Transverse colon (tissue), 4 donors: Measurements from ENCODE around the gene GTF2F2. TPM values are rescaled to one million over a fixed set of nuclear protein-coding genes. Genes with fewer than 3 reads are reported as not detected.

Experiments
- DNase-seq: peaks from one replicate; pipeline ENCODE4 v3.0.0-alpha.2; 2019
- H3K27ac ChIP-seq, 4 donors: fragments of 200-600 bp; sonication (generic); 2 replicates each; pipeline ENCODE4 v1.5.1; 2016 to 2018; ENCODE audit warnings: inconsistent platforms in 4 of 4
- H3K27me3 ChIP-seq: fragments of 200-600 bp; sonication (generic); 2 replicates; pipeline ENCODE4 v1.5.1; 2017; ENCODE audit warnings: inconsistent platforms
- H3K36me3 ChIP-seq, 4 donors: fragments of 200-600 bp; sonication (generic); 2 replicates each; pipeline ENCODE4 v1.5.1; 2017 to 2019; ENCODE audit warnings: inconsistent platforms in 4 of 4
- H3K4me1 ChIP-seq, 4 donors: fragments of 200-600 bp; sonication (generic); 2 replicates each; pipeline ENCODE4 v1.5.1; 2017 to 2020; ENCODE audit warnings: inconsistent platforms in 4 of 4
- H3K4me3 ChIP-seq, 4 donors: fragments of 200-600 bp; sonication (generic); 1 replicate in 1 of 4; 2 replicates in 3 of 4; pipeline versions ENCODE4 v1.5.1 to v1.6.1; 2017 to 2019; ENCODE audit warnings: inconsistent platforms in 4 of 4
- H3K9me3 ChIP-seq, 2 donors: fragments of 200-600 bp; sonication (generic); 2 replicates each; pipeline ENCODE4 v1.5.1; 2017 to 2019; ENCODE audit warnings: inconsistent platforms in 2 of 2
- EP300 ChIP-seq: sonication (generic); formaldehyde crosslinking; IDR thresholded peaks from one replicate; pipeline ENCODE4 v1.6.1; 2017; ENCODE audit warnings: antibody characterized with exemption, low read depth
- POLR2A ChIP-seq: fragments of 450-650 bp; IDR thresholded peaks from one replicate; pipeline ENCODE4 v1.6.1; 2016; ENCODE audit warnings: antibody characterized with exemption, mild to moderate bottlenecking, moderate library complexity
- POLR2AphosphoS5 ChIP-seq, 3 donors: sonication (generic); formaldehyde crosslinking; IDR thresholded peaks; one replicate each; pipeline ENCODE4 v1.6.1; 2016; ENCODE audit warnings: antibody characterized with exemption in 3 of 3
- WGBS, 2 donors: methylation state at CpG; one replicate each; pipeline ENCODE4 v1.1.5; 2018; ENCODE audit warnings: low coverage in 1 of 2; 5-methylcytosine and 5-hydroxymethylcytosine counted together
- in situ Hi-C, 4 donors: fragments of 200-750 bp; cut with MboI; loops; one replicate each; pipeline versions ENCODE4 v1.15.0 to v1.15.1; 2017; ENCODE audit warnings: low sequenced_read_pairs in 3 of 4, low pct_ligation_motif_present in 1 of 4, low pct_unique_long_range_greater_than_20kb in 1 of 4
- intact Hi-C: fragments of 100-400 bp; cut with DNase I; formaldehyde crosslinking; loops from one replicate; pipeline ENCODE4 v1.15.1; 2023; ENCODE audit warnings: low total_unique reads
- total RNA-seq, 4 donors: library from RNA; depleted of rRNA; stranded (reverse); fragments of >200 nt; gene quantifications; one replicate each; pipeline ENCODE4 v1.1.0, GENCODE V29; 2016
- TF ChIP-seq, protein P1 (sequence below), 5 experiments: fragments of 200-600 bp in 3 of 5; fragments of 450-650 bp in 2 of 5; sonication (generic) in 3 of 5; IDR thresholded peaks; 1 replicate in 2 of 5; 2 replicates in 3 of 5; pipeline ENCODE4 v1.5.1; 2016 to 2017; ENCODE audit warnings: antibody characterized with exemption in 5 of 5, inconsistent platforms in 3 of 5, mild to moderate bottlenecking in 2 of 5, moderate library complexity in 1 of 5

Gene GTF2F2
- total RNA-seq, 4 donors from 2014 or later = 6.8 to 23.8 (median 13.5) TPM

DNA sequence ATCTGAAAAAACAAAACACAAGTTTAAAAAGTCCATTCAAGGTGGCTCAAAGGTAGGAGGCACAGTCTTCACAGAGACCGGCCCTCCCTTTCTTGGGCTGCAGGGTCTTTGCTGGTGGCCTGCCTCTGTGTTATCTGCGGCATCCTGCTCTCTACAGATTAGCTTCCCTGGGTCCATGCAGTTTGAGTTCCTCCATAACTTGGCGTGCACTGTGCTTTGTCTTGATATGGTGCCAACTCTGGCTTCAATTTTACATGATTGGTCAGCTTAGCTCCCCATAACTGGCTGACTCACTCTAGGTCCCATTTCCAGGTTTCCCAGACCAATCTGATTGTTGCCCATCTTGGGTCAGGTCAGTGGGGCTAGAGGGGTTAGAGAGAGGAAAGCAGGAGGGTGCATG lies 178.9 kb downstream of the GTF2F2 start:
- intact Hi-C loops = no loop called here
- in situ Hi-C loops = no loop called here
- no peak for DNase-seq
- TF ChIP-seq, protein P1, sequence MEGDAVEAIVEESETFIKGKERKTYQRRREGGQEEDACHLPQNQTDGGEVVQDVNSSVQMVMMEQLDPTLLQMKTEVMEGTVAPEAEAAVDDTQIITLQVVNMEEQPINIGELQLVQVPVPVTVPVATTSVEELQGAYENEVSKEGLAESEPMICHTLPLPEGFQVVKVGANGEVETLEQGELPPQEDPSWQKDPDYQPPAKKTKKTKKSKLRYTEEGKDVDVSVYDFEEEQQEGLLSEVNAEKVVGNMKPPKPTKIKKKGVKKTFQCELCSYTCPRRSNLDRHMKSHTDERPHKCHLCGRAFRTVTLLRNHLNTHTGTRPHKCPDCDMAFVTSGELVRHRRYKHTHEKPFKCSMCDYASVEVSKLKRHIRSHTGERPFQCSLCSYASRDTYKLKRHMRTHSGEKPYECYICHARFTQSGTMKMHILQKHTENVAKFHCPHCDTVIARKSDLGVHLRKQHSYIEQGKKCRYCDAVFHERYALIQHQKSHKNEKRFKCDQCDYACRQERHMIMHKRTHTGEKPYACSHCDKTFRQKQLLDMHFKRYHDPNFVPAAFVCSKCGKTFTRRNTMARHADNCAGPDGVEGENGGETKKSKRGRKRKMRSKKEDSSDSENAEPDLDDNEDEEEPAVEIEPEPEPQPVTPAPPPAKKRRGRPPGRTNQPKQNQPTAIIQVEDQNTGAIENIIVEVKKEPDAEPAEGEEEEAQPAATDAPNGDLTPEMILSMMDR (IDR thresholded peaks at IDR 0.05) = no peak
- TF ChIP-seq POLR2AphosphoS5 (IDR thresholded peaks at IDR 0.05) = no peak
- TF ChIP-seq POLR2A = no peak
- no peak for TF ChIP-seq EP300
- H3K36me3 ChIP-seq = no peaks in the 10 kb centered on the region
- no peaks in the 10 kb centered on the region for H3K4me1 ChIP-seq
- H3K27ac ChIP-seq = no peak overlapping the region
- H3K9me3 ChIP-seq = no peaks in the 10 kb centered on the region
- peaks cover 16% of the 10 kb centered on the region for H3K27me3 ChIP-seq
- WGBS, 2 donors = 47 to 73% methylated on average over 2 to 3 of the region's 3 CpGs
- H3K4me3 ChIP-seq = no peak overlapping the region

DNA sequence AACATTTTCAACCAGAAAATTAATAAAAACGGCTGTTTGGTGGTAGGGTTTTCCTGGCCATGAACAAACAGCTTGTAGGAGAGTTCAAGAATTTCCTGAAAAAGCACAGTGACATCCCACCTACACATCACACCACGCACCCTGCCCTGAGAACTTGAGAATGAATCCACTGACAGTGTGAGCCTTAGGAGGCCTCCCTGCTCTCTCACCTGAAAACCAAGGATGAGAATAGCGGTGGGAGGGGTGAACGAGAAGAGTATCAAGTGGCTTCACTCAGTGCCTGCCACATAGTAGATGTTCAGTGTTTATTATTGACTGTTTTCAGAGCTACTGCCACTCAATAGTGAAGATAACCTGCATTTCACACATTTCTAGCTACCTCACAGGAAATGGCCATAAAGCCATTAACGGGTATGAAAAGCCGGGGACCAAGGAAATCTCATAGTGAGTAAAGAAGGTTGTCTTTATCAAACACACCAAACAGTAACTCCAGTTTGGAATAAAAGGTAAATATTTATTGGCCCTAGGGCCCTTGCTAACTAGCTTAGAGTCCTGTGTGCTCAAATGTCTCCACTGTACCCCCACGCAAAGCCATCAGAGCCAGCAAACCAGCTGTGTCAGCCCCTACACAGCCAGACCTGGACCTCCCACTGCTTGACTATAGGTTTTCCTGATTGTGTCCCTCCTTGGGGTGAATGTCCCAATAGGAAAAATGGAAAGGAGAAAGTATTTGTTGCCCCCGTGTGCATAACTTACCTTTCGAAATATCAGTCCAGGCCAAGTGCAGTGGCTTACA lies 180.1 kb downstream of the GTF2F2 start:
- Histone ChIP-seq H3K4me1 (no peaks in the 10 kb centered on the region), H3K36me3 (no peaks in the 10 kb centered on the region), H3K4me3 (no peak overlapping the region), H3K27me3 (peaks cover 16% of the 10 kb centered on the region), H3K9me3 (no peaks in the 10 kb centered on the region), H3K27ac (no peak overlapping the region)
- intact Hi-C loops = no loop called here
- in situ Hi-C loops = loop anchor here in 3 of 4 donors (10.0 to 25.0 kb wide), 2 partner anchors 256 to 813 kb away; no protein-coding TSS in a partner anchor
- WGBS, 2 donors = 59 to 72% methylated on average over 7 to 9 of the region's 9 CpGs
- TF ChIP-seq EP300 (no peak), POLR2AphosphoS5 (IDR thresholded peaks at IDR 0.05) (no peak), POLR2A (no peak)
- TF ChIP-seq, protein P1 (IDR thresholded peaks at IDR 0.05) = no peak
- no peak for DNase-seq

DNA sequence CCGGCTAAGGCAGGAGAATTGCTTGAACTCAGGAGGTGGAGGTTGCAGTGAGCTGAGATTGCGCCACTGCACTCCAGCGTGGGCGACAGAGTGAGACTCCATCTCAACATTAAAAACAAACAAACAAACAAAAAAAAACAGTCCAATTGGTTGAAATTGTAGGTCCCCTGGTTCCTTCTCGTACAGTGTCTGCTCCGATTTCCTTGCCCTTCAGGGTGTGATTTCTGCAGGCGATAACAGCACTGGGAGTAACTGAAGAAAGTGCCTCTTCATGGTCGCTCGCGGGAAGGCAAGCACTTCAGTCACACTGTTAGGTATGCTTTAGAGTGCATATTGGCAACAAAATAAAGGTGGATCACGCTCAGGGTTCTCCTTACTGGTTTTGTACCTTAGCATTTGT lies 181.0 kb downstream of the GTF2F2 start:
- H3K4me1 ChIP-seq = no peaks in the 10 kb centered on the region
- H3K27ac ChIP-seq = no peak overlapping the region
- no peak for TF ChIP-seq POLR2AphosphoS5 (IDR thresholded peaks at IDR 0.05)
- TF ChIP-seq POLR2A = no peak
- TF ChIP-seq EP300 = no peak
- TF ChIP-seq, protein P1 (IDR thresholded peaks at IDR 0.05) = no peak
- intact Hi-C loops = no loop called here
- no peaks in the 10 kb centered on the region for H3K36me3 ChIP-seq
- no peak for DNase-seq
- in situ Hi-C loops = loop anchor here in 3 of 4 donors (10.0 to 25.0 kb wide), 2 partner anchors 256 to 814 kb away; no protein-coding TSS in a partner anchor
- 67 to 89% methylated on average over 3 to 11 of the region's 11 CpGs for WGBS, 2 donors
- no peaks in the 10 kb centered on the region for H3K9me3 ChIP-seq
- peaks cover 16% of the 10 kb centered on the region for H3K27me3 ChIP-seq
- H3K4me3 ChIP-seq = no peak overlapping the region

DNA sequence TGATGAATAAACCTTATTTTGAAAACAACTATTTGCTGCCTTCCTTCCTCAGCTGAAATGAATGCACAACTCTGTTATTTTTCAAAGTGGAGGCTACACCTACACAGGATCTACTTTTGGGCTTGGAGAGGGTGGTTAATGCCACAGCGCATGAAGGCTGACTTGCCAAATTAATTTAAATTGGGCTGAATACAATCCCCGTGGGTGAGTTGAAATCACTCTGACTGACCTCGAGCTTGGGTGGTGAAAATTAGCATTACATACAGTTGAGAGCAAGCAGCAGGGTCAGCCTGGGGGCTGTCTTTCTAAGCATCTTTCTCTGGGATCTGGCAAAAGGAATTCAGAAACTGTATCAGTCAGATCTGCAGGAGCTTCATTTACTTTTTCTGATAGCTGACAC lies 182.2 kb downstream of the GTF2F2 start:
- intact Hi-C loops = no loop called here
- no peaks in the 10 kb centered on the region for H3K36me3 ChIP-seq
- no peaks in the 10 kb centered on the region for H3K9me3 ChIP-seq
- WGBS, 2 donors = 49 to 100% methylated on average over 1 to 3 of the region's 3 CpGs
- peaks cover 16% of the 10 kb centered on the region for H3K27me3 ChIP-seq
- in situ Hi-C loops = loop anchor here in 3 of 4 donors (10.0 to 25.0 kb wide), 2 partner anchors 258 to 815 kb away; no protein-coding TSS in a partner anchor
- TF ChIP-seq POLR2AphosphoS5 (IDR thresholded peaks at IDR 0.05) (no peak), EP300 (no peak), POLR2A (no peak)
- TF ChIP-seq, protein P1 (IDR thresholded peaks at IDR 0.05) = no peak
- no peak overlapping the region for H3K27ac ChIP-seq
- no peaks in the 10 kb centered on the region for H3K4me1 ChIP-seq
- H3K4me3 ChIP-seq = no peak overlapping the region
- DNase-seq = no peak
